GM12878 (cell line): ENCODE results near the gene EEFSEC. TPM values are rescaled to one million over a fixed set of nuclear protein-coding genes. Genes with fewer than 3 reads are reported as not detected.

ENCODE experiments used
- ATAC-seq: fragments of 200-7000 bp; cut with Tn5 transposase; 3 replicates; pipeline ENCODE4 v1.9.1; 2020; ENCODE audit warnings: mild to moderate bottlenecking, moderate library complexity
- BruUV-seq: library from RNA; stranded (reverse); fragments of 400-500 nt; replicated peaks from 2 replicates; lab custom pipeline; 2021; lab: Mats Ljungman, UMichigan
- CTCF ChIA-PET: fragments of 300-600 bp; sonication (Branson Sonifier 250); formaldehyde crosslinking; extraction: SDS; loops from one replicate; lab custom pipeline; 2021; ENCODE audit warnings: inconsistent platforms; lab: Yijun Ruan, JAX
- POLR2A ChIA-PET: fragments of 350-600 bp; formaldehyde crosslinking; extraction: SDS; loops from one replicate; lab custom pipeline; 2021; ENCODE audit warnings: inconsistent platforms; lab: Charles Lee
- RAD21 ChIA-PET: fragments of 300-600 bp; sonication (Branson Sonifier 250); formaldehyde crosslinking; loops from one replicate; lab custom pipeline; 2023; ENCODE audit warnings: antibody characterized with exemption; ENCODE audit not compliant: unreplicated experiment; lab: Charles Lee
- SMC1A ChIA-PET: fragments of 300-600 bp; sonication (Branson Sonifier 250); formaldehyde crosslinking; loops from one replicate; lab custom pipeline; 2023; ENCODE audit not compliant: unreplicated experiment, uncharacterized antibody; lab: Charles Lee
- DNase-seq: peaks from one replicate; pipeline ENCODE4 v3.0.0-alpha.2; 2011; ENCODE audit warnings: low read depth, low spot score
- FAIRE-seq: peaks from 3 replicates; lab custom pipeline; 2011; peaks lifted over from hg19 to GRCh38; lab: Jason Lieb, UNC
- H2AFZ ChIP-seq: 2 replicates; pipeline ENCODE4 v1.6.0; 2011; ENCODE audit warnings: low read depth, low read length, control low read depth; ENCODE audit not compliant: control insufficient read depth
- H3K27ac ChIP-seq: 2 replicates; pipeline ENCODE4 v1.5.1; 2011; ENCODE audit warnings: control low read depth; ENCODE audit not compliant: control insufficient read depth, insufficient read depth
- H3K27me3 ChIP-seq, 2 experiments: replicated peaks in 1 of 2; 2 replicates each; pipeline versions ENCODE4 v1.6.0 to v1.6.1; 2011; ENCODE audit warnings: low read length in 1 of 2; ENCODE audit not compliant: control insufficient read depth in 2 of 2, insufficient read depth in 2 of 2
- H3K36me3 ChIP-seq, 2 experiments: 2 replicates each; pipeline ENCODE4 v1.5.1; 2011; ENCODE audit warnings: low read length in 1 of 2; ENCODE audit not compliant: control insufficient read depth in 2 of 2, insufficient read depth in 2 of 2
- H3K4me1 ChIP-seq: 2 replicates; pipeline ENCODE4 v1.6.1; 2011; ENCODE audit warnings: mild to moderate bottlenecking, low read length, moderate library complexity, mixed read lengths; ENCODE audit not compliant: control insufficient read depth, insufficient read depth
- H3K4me2 ChIP-seq: 2 replicates; pipeline ENCODE4 v1.6.0; 2011; ENCODE audit warnings: control low read depth; ENCODE audit not compliant: control insufficient read depth, insufficient read depth
- H3K4me3 ChIP-seq: fragments of 200-600 bp; sonication (generic); 2 replicates; pipeline ENCODE4 v1.5.1; 2016
- H3K79me2 ChIP-seq: 2 replicates; pipeline ENCODE4 v1.6.0; 2011; ENCODE audit warnings: low read length; ENCODE audit not compliant: control insufficient read depth, insufficient read depth
- H3K9ac ChIP-seq: 2 replicates; pipeline ENCODE4 v1.8.0; 2011; ENCODE audit warnings: low read length, control low read depth, mixed read lengths; ENCODE audit not compliant: control insufficient read depth, insufficient read depth
- H3K9me3 ChIP-seq: replicated peaks from 3 replicates; pipeline ENCODE4 v1.5.1; 2011; ENCODE audit warnings: mild to moderate bottlenecking, low read length; ENCODE audit not compliant: control insufficient read depth, insufficient read depth
- H4K20me1 ChIP-seq: 2 replicates; pipeline ENCODE4 v1.6.0; 2011; ENCODE audit not compliant: control insufficient read depth, insufficient read depth
- BMI1 ChIP-seq: fragments of 450-650 bp; IDR thresholded peaks from 2 replicates; pipeline ENCODE4 v1.6.1; 2016; ENCODE audit warnings: mild to moderate bottlenecking, moderate library complexity, borderline replicate concordance
- CUX1 ChIP-seq: IDR thresholded peaks from 2 replicates; pipeline ENCODE4 v1.6.1; 2012; ENCODE audit warnings: improper control_type of control experiment, low read depth, low read length; ENCODE audit not compliant: insufficient replicate concordance
- MTA2 ChIP-seq: fragments of 450-650 bp; IDR thresholded peaks from 2 replicates; pipeline ENCODE4 v1.6.1; 2016; ENCODE audit warnings: low read depth, mild to moderate bottlenecking, moderate library complexity
- RB1 ChIP-seq: fragments of 450-650 bp; formaldehyde crosslinking; IDR thresholded peaks from 2 replicates; pipeline ENCODE4 v1.6.1; 2017; ENCODE audit warnings: mild to moderate bottlenecking, borderline replicate concordance
- TCF12 ChIP-seq: IDR thresholded peaks from 2 replicates; pipeline ENCODE4 v1.6.1; 2011; ENCODE audit warnings: low read depth, mild to moderate bottlenecking, low read length
- ZNF687 ChIP-seq: fragments of 450-650 bp; IDR thresholded peaks from 2 replicates; pipeline ENCODE4 v1.6.1; 2017; ENCODE audit warnings: mild to moderate bottlenecking, moderate library complexity
- WGBS: methylation state at CpG from one replicate; pipeline ENCODE4 v1.1.6; 2016; ENCODE audit warnings: low lambda C conversion rate; ENCODE audit not compliant: insufficient replicate concordance, insufficient coverage; ENCODE audit errors: missing lambda C conversion rate; 5-methylcytosine and 5-hydroxymethylcytosine counted together
- in situ Hi-C: fragments of 300-500 bp; cut with MboI; formaldehyde crosslinking; loops from 9 replicates; pipeline ENCODE4 v1.14.3; 2018; ENCODE audit warnings: mixed read lengths
- intact Hi-C: fragments of 100-400 bp; cut with micrococcal nuclease; formaldehyde crosslinking; loops from one replicate; pipeline ENCODE4 v1.14.2; 2022; ENCODE audit not compliant: unreplicated experiment
- polyA plus RNA-seq, 11 experiments: library from polyadenylated mRNA; depleted of rRNA in 4 of 11; unstranded in 6 of 11; stranded (reverse) in 5 of 11; fragments of >200 nt; fragmentation: Nextera tagmentation in 4 of 11; fragmentation: Illumina TruSeq in 1 of 11; extraction: Ambion mirVana in 4 of 11; extraction: Trizol in 1 of 11; gene quantifications; 1 replicate in 1 of 11; 2 replicates in 10 of 11; pipeline versions ENCODE4 v1.2.1 to v1.2.3, GENCODE V29; 2011 to 2016; ENCODE audit warnings: inconsistent platforms in 2 of 11, missing spikeins in 2 of 11, low read depth in 1 of 11
- total RNA-seq, 4 experiments: library from RNA; depleted of rRNA in 3 of 4; stranded (reverse); fragments of >200 nt in 3 of 4; fragmentation: Illumina TruSeq in 1 of 4; extraction: Trizol in 1 of 4; gene quantifications; 2 replicates each; pipeline versions ENCODE4 v1.2.1 to v1.2.3, GENCODE V29; 2013 to 2021

The EEFSEC gene
- total and polyA plus RNA-seq, 10 of the 15 experiments (the other 5 are each of a cell fraction or from before 2014, with no cell fraction given), result 0.29 to 29.1 (median 16.1) TPM

GRCh38 chr3:128319741-128320141 lies 166.5 kb downstream of the EEFSEC start (continued):
- no peak for TF ChIP-seq ZNF687
- TF ChIP-seq, all 136 proteins: peak for 0

GRCh38 chr3:128320551-128321340 lies 167.5 kb downstream of the EEFSEC start:
- H3K9ac ChIP-seq, result no peak overlapping the region
- H3K79me2 ChIP-seq, result no peaks in the 10 kb centered on the region
- TF ChIP-seq TCF12, result no peak
- no peak for TF ChIP-seq BMI1
- no peak for TF ChIP-seq CUX1
- TF ChIP-seq MTA2, result no peak
- no peak for TF ChIP-seq RB1
- ChIA-PET POLR2A (no interaction called here), CTCF (interaction anchor here (0.7 to 1.1 kb wide), 4 partner anchors 12 to 617 kb away, joined by 3 to 4 read pairs (median 3); no protein-coding TSS in a partner anchor), SMC1A (interaction anchor here (1.8 kb wide), 1 partner anchor 12 kb away, joined by 5 read pairs; no protein-coding TSS in a partner anchor), RAD21 (interaction anchor here (2.3 kb wide), 1 partner anchor 225 kb away, joined by 9 read pairs; no protein-coding TSS in a partner anchor)
- no peaks in the 10 kb centered on the region for H3K9me3 ChIP-seq
- 0 out of 2 replicates have a peak, but pooled peaks cover 3% of the 10 kb centered on the region for H4K20me1 ChIP-seq
- in situ Hi-C loops (no loop called here), intact Hi-C loops (no loop called here)
- ATAC-seq (no peak), DNase-seq (no peak), FAIRE-seq (no peak)
- WGBS, result 89% methylated on average over 8 of the region's 8 CpGs
- H3K36me3 ChIP-seq, result no peaks in the 10 kb centered on the region
- no TSS peak for BruUV-seq
- H3K4me3 ChIP-seq, result no peak overlapping the region
- H3K4me1 ChIP-seq, result no peaks in the 10 kb centered on the region
- no peak overlapping the region for H2AFZ ChIP-seq
- H3K27ac ChIP-seq, result no peak overlapping the region
- H3K27me3 ChIP-seq, result no peaks in the 10 kb centered on the region
- no peak overlapping the region for H3K4me2 ChIP-seq
